K562 (cell line): Measurements from ENCODE around the gene PCED1B. TPM values are rescaled to one million over a fixed set of nuclear protein-coding genes. Genes with fewer than 3 reads are reported as not detected.

Experiments used
- BRF1 ChIP-seq: IDR thresholded peaks from 3 replicates; pipeline ENCODE4 v1.6.1; 2011; ENCODE audit warnings: borderline replicate concordance, mild to moderate bottlenecking; ENCODE audit not compliant: insufficient read length; ENCODE audit errors: extremely low read depth
- CREB1 ChIP-seq, 2 experiments: sonication (generic) in 1 of 2; formaldehyde crosslinking in 1 of 2; IDR thresholded peaks; 2 replicates each; pipeline versions ENCODE4 v1.6.1 to v1.8.0; 2012 to 2022; ENCODE audit warnings: inconsistent platforms in 1 of 2, mild to moderate bottlenecking in 1 of 2, missing genetic modification reagents in 1 of 2, moderate library complexity in 1 of 2
- FOS ChIP-seq: IDR thresholded peaks from 3 replicates; pipeline ENCODE4 v1.6.1; 2011; ENCODE audit not compliant: insufficient read length; ENCODE audit errors: extremely low read depth
- MXI1 ChIP-seq: IDR thresholded peaks from 2 replicates; pipeline ENCODE4 v1.6.1; 2011; ENCODE audit warnings: low read depth, mild to moderate bottlenecking, improper control_type of control experiment, low read length
- NONO ChIP-seq, 2 experiments: fragments of 200-400 bp in 1 of 2; fragments of 450-650 bp in 1 of 2; formaldehyde crosslinking in 1 of 2; IDR thresholded peaks; 2 replicates each; pipeline ENCODE4 v1.6.1; 2017; ENCODE audit warnings: low read depth in 2 of 2, mild to moderate bottlenecking in 2 of 2, moderate library complexity in 2 of 2, low read length in 1 of 2
- NR2C2 ChIP-seq, 2 experiments: fragments of 200-800 bp in 1 of 2; sonication (Bioruptor generic) in 1 of 2; sonication (generic) in 1 of 2; formaldehyde crosslinking in 1 of 2; IDR thresholded peaks; 2 replicates each; pipeline versions ENCODE4 v1.6.1 to v1.8.0; 2016 to 2022; ENCODE audit warnings: mild to moderate bottlenecking in 1 of 2, missing compliant biosample characterization in 1 of 2, missing genetic modification characterization in 1 of 2, missing genetic modification reagents in 1 of 2
- ZNF76 ChIP-seq: fragments of 250-450 bp; sonication (Bioruptor Pico); IDR thresholded peaks from 2 replicates; pipeline ENCODE4 v1.4.0; 2020; ENCODE audit warnings: mild to moderate bottlenecking, moderate library complexity, borderline replicate concordance
- polyA plus RNA-seq, 8 experiments: library from polyadenylated mRNA; depleted of rRNA in 4 of 8; stranded (reverse) in 5 of 8; unstranded in 3 of 8; fragments of >200 nt; fragmentation: Nextera tagmentation in 2 of 8; fragmentation: Illumina TruSeq in 1 of 8; extraction: Ambion mirVana in 2 of 8; extraction: Trizol in 1 of 8; gene quantifications; 2 replicates each; pipeline versions ENCODE4 v1.2.1 to v1.2.3, GENCODE V29; 2011 to 2014; ENCODE audit warnings: inconsistent platforms in 1 of 8, missing spikeins in 1 of 8
- total RNA-seq, 7 experiments: library from RNA; depleted of rRNA in 6 of 7; stranded (reverse); fragments of >200 nt in 6 of 7; fragmentation: Illumina TruSeq in 2 of 7; extraction: Trizol in 2 of 7; gene quantifications; 2 replicates each; pipeline versions ENCODE4 v1.2.1 to v1.2.3, GENCODE V29; 2011 to 2021; ENCODE audit warnings: low replicate concordance in 1 of 7
- TF ChIP-seq, protein P1 (sequence below), 2 experiments: fragments of 450-650 bp; formaldehyde crosslinking in 1 of 2; IDR thresholded peaks; 2 replicates each; pipeline versions ENCODE4 v1.4.0 to v1.6.1; 2014 to 2020; ENCODE audit warnings: mild to moderate bottlenecking in 2 of 2, borderline replicate concordance in 1 of 2, low read depth in 1 of 2
- TF ChIP-seq, protein P2 (sequence below): fragments of 450-650 bp; IDR thresholded peaks from 2 replicates; pipeline ENCODE4 v1.7.0; 2016; ENCODE audit warnings: borderline replicate concordance
- TF ChIP-seq, protein P3 (sequence below): fragments of 250-450 bp; sonication (Bioruptor Pico); IDR thresholded peaks from 2 replicates; pipeline ENCODE4 v1.5.0; 2021

PCED1B gene
- total and polyA plus RNA-seq, 9 of the 15 experiments (the other 6 are each of a cell fraction or from before 2014, with no cell fraction given): 1.2 to 9.3 (median 2.5) TPM

DNA sequence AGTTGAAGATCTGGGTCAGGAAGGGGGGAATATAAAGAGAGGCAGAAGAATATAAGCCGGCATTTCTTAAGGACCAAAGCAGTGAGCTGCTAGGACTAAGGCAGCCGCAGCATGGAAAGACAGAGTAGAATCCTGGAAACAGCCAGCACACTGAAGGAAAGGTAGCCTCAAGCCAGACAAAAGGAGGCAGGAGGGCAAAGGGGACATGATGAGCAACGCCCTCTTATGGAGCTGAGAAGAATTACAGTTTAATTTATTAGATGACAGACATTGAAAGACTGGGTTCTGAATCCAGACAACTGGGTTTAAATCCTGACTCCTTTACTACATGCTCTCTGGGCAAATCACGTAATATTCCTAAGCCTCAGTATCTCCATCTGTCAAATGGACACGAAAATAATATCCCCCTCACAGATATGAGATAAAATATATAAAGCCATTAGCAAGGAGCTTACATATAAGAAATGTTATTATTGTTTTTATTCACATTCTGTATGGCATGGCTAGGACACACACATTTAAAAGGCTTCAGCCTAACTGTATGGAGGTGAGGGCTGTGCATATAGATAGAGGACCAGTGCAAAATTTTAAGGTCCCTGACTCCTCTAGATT is 8.1 kb upstream of the PCED1B start (continued):
- TF ChIP-seq NR2C2 (CRISPR knock-in tag; IDR thresholded peaks at IDR 0.05) (no peak), NR2C2 (tag; IDR thresholded peaks at IDR 0.05) (no peak), FOS (no peak), ZNF76 (CRISPR knock-in tag) (no peak), NONO (IDR thresholded peaks at IDR 0.05; ENCODE audit: low read depth in 2 of 2, low read length in 1 of 2) (no peak), MXI1 (no peak), BRF1 (no peak), CREB1 (IDR thresholded peaks at IDR 0.05) (no peak), CREB1 (CRISPR knock-in tag; IDR thresholded peaks at IDR 0.05) (no peak)
- TF ChIP-seq, protein P1, sequence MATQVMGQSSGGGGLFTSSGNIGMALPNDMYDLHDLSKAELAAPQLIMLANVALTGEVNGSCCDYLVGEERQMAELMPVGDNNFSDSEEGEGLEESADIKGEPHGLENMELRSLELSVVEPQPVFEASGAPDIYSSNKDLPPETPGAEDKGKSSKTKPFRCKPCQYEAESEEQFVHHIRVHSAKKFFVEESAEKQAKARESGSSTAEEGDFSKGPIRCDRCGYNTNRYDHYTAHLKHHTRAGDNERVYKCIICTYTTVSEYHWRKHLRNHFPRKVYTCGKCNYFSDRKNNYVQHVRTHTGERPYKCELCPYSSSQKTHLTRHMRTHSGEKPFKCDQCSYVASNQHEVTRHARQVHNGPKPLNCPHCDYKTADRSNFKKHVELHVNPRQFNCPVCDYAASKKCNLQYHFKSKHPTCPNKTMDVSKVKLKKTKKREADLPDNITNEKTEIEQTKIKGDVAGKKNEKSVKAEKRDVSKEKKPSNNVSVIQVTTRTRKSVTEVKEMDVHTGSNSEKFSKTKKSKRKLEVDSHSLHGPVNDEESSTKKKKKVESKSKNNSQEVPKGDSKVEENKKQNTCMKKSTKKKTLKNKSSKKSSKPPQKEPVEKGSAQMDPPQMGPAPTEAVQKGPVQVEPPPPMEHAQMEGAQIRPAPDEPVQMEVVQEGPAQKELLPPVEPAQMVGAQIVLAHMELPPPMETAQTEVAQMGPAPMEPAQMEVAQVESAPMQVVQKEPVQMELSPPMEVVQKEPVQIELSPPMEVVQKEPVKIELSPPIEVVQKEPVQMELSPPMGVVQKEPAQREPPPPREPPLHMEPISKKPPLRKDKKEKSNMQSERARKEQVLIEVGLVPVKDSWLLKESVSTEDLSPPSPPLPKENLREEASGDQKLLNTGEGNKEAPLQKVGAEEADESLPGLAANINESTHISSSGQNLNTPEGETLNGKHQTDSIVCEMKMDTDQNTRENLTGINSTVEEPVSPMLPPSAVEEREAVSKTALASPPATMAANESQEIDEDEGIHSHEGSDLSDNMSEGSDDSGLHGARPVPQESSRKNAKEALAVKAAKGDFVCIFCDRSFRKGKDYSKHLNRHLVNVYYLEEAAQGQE (IDR thresholded peaks at IDR 0.05; ENCODE audit: borderline replicate concordance): peak; percentile 56; the same call in 1 of the 2 replicates
- TF ChIP-seq, protein P1 (CRISPR knock-in tag; IDR thresholded peaks at IDR 0.05; ENCODE audit: low read depth): no peak
- TF ChIP-seq, protein P2, sequence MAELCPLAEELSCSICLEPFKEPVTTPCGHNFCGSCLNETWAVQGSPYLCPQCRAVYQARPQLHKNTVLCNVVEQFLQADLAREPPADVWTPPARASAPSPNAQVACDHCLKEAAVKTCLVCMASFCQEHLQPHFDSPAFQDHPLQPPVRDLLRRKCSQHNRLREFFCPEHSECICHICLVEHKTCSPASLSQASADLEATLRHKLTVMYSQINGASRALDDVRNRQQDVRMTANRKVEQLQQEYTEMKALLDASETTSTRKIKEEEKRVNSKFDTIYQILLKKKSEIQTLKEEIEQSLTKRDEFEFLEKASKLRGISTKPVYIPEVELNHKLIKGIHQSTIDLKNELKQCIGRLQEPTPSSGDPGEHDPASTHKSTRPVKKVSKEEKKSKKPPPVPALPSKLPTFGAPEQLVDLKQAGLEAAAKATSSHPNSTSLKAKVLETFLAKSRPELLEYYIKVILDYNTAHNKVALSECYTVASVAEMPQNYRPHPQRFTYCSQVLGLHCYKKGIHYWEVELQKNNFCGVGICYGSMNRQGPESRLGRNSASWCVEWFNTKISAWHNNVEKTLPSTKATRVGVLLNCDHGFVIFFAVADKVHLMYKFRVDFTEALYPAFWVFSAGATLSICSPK: no peak
- TF ChIP-seq, protein P3, sequence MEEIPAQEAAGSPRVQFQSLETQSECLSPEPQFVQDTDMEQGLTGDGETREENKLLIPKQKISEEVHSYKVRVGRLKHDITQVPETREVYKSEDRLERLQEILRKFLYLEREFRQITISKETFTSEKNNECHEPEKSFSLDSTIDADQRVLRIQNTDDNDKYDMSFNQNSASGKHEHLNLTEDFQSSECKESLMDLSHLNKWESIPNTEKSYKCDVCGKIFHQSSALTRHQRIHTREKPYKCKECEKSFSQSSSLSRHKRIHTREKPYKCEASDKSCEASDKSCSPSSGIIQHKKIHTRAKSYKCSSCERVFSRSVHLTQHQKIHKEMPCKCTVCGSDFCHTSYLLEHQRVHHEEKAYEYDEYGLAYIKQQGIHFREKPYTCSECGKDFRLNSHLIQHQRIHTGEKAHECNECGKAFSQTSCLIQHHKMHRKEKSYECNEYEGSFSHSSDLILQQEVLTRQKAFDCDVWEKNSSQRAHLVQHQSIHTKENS (CRISPR knock-in tag): no peak
